EL (cell line): Measurements from ENCODE around the gene ERVH48-1.
"Not testable (repeated sequence)": the region's sequence is repeated elsewhere in the genome, so short reads cannot be mapped to it uniquely, and the experiment has no call there.

Experiments used
- DNase-seq: peaks from one replicate; pipeline ENCODE4 v3.0.0-alpha.2; 2016

ERVH48-1 gene

DNA sequence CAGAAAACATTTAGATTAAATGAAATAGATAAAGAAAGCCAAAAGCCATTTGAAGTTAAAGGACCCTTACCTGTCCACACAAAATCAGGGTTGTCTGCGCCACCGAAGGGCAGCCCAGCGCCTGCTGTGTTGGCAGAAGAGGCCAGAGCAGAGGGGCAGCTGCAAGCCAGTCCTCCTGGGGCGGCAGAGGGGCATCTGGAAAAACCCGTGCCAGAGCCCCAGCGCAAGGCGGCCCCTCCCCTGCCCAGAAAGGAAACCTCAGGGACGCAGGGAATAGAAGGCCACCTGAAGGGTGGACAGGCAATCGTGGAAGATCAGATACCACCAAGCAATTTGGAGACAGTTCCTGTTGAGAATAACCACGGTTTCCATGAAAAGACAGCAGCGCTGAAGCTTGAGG lies 21.6 kb downstream of the ERVH48-1 start:
- no peak for DNase-seq

DNA sequence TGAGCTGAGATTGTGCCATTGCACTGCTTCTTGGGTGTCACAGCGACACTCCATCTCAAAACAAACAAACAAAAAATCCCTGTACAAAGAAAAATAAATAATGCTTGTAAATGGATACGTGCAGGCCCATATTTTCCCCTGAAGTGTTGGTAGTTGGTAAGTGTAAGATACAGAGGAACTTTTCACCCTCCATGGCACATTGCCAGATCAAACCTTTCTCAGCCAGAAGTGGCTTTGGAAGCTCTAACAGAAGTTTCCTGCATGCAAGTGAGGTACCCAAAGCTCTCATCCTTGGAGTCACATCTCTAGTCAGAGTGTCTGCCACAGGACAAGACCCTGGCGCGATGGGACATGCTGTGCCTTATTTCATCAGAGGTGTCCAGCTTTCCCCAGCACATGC lies 25.0 kb downstream of the ERVH48-1 start:
- no peak for DNase-seq

DNA sequence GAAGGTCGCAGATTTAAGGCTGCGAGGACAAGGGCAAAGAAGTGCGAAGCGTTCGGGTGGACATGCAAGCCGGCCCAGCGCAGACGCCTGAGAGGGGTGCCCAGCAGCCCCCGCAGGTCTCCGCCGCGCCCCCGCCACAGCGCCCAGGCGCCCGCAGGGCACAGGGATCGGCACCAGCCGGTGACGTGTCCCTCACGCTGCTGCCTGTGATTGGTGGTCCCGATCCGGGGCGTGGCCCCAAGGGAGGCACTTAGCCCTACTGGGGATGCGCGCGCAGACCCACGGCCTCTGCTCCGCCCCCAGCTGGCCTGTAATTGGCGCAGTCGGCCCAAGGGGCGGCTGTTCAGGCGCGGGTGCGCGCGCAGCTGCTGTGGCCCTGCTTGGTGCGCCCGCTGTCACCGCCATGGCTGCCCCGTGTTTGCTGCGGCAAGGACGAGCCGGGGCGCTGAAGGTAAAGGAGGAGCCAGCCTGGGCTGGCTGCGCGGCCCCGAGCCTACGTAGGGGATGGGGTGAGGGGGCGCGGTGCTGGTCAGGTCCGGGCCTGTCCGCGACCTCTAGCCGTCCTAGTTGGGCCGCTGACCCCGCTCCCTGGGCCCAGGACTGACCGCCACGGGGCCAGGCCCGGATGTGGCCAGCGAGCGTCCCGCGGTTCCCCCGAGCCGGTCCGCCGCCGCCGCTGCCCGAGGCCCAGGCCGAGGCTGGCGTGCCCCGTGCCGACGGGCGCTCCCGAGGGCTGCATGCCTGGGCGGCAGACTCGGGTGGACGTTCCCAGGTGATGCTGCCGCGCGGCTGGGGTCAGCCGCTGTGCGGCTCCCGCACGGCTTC lies 32.3 kb downstream of the ERVH48-1 start, which contains the start of gene NDUFV3:
Gene NDUFV3 (plus strand): TSS at position 379 of the 825 bp plus-strand sequence. CDS start 25 bp downstream, at position 404.
- DNase-seq = peak; percentile 99

DNA sequence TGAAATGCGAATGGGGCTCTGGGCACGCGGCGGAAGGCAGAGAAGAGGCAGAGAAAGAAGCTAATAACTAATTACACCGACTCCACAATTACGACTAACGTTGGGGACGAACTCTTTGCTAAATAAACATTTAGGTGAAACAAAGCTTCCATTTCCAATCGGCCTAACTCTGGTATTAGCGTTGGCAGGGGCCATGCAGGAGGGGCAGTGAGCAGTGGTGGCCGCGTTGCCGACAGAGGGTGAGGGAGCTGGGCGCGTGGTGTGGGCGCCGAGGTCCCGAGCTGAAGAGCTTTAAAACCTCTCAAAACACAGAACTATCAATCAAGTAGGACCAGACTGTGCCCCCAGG lies 32.9 kb downstream of the ERVH48-1 start:
- no peak for DNase-seq

DNA sequence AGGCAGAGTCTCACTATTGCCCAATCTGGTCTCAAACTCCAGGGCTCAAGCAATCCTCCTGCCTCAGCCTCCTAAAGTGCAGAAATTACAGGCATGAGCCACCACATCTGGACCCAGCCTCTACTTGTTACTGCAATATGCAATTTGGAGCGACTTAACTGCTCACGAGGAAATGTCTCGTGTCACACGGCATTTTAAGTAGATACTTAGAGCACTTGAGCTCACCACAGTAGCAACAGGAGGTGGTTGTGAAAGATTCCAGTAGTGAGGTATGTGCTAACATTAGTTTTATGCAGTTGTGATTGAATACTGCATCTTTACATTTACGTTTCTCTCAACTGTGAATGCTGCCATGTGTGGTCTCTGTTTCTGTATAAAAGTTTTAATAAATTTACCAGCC lies 38.1 kb downstream of the ERVH48-1 start:
- no peak for DNase-seq

DNA sequence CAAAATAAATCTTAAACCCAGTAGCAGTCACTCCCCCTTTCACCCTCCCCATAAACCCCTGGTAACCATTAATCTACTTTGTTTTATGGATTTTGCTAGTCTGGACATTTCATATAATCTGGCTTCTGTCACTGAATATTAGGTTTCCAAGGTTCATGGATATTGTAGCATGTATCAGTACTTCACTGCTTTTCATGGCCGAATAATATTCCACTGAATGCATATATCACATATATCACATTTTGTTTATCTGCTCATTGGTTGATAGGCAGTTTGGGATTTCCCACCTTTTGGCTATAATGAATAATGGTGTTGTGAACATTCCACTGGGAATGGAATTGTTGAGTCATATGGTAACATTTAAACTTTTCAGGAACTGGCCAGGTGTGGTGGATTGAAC lies 41.5 kb downstream of the ERVH48-1 start:
- no peak for DNase-seq

DNA sequence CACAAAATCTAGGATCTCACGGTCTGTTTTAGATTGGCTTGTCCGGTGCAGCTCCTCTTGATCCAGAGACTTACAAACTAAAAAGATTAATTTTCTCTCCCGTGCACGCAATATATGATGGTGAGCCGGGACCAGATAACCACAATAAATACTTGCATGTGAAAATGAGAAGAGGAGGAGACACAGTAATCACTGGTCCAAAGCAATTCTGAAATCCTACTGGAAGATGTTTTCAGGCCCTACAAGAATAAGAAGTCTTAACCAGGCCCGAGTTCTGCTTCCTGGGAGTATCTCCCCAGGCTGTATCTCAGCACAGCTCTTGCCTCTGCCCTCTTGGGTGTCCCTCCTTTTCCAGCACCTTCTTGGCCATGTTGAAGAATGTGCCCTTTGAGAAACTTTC lies 45.1 kb downstream of the ERVH48-1 start:
- no peak for DNase-seq

DNA sequence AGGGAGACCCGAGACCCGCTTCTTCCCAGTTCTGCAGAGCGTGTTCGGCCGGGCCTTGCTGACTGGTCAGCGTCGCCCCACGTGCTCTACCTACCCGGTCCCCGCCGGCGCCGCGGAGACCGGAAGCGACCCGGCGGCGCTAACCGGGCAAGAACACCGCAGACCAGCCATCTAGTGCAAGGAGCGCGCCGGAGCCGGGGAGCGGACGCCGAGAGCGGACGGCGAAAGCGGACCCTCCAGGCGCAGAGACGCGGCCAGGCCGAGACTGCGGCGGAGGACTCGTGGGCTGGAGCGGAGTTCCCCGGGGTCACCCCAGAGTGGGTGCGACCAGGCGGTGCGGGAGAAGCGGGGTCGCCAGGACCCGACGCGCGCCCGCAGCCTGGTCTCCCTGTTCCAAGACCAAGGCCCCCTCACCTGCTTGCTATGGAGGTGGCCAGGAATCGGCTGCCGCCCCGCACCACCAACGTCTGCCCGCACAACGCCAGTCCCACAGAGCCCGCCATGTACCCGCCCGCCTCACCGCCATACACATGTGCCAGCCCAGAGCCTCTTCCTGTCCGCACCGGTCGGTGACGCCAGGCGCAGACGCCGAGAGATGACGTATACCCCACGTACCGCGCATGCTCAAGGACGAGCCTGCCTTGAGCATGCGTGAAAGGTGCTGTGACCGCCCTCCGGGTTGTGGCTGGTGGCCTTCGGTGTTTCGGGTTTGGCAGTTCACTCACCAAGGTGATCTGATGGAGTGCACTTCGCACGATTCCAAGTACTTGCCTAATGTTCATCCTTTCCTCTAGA lies 46.2 kb downstream of the ERVH48-1 start, which contains the start of gene WDR4:
Gene WDR4 (minus strand): TSS at position 547 of the 795 bp plus-strand sequence. CDS start 44 bp downstream, at position 503.
- DNase-seq = peak; percentile 98

DNA sequence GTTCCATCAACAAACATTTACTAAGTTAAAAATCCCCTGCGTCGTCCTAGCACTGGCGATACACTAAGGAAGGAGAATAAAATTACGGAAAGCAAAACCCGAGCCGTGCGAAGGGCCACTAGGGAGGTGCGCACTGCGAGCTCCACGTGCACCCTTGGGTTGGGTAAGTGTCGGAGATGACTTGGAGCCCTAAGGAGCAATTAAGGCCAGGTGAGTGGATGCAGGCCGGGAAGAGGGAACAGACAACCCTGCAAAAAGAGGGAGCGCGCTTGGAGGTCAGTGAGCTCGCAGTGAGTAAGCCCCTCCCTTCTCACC lies 46.8 kb downstream of the ERVH48-1 start:
- no peak for DNase-seq

DNA sequence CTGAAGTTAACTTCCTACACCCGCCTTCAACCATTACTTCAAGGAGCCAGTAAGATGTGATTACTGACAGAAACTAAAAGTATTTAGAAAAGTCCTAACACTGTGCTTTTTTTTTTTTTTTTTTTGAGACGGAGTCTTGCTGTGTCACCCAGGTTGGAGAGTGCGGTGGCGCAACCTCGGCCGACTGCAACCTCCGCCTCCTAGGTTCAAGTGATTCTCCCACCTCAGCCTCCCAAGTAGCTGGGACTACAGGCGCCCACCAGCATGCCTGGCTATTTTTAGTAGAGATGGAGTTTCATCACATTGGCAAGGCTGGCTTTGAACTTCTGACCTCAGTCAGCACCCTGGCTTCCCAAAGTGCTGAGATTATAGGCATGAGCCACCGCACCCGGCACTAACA lies 49.6 kb downstream of the ERVH48-1 start:
- not testable (repeated sequence) for DNase-seq

DNA sequence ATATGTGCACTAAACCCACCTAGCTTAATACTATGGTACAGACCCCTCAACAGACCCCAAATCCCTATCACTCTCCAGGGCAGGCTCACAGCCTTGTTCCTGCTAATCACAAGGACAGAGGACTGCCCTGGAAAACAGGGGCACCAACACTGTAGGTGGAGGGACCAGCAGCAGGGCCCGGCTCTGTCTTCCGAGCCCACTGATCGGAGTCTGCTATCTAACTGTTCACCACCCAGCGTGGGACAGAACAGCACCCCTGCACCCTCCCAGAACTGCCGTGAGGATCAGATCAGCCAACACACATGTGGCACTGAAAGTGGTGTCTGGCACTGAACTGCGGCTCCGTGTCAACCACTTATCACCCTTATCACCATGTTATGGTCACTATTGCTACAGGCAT lies 52.3 kb downstream of the ERVH48-1 start:
- no peak for DNase-seq

DNA sequence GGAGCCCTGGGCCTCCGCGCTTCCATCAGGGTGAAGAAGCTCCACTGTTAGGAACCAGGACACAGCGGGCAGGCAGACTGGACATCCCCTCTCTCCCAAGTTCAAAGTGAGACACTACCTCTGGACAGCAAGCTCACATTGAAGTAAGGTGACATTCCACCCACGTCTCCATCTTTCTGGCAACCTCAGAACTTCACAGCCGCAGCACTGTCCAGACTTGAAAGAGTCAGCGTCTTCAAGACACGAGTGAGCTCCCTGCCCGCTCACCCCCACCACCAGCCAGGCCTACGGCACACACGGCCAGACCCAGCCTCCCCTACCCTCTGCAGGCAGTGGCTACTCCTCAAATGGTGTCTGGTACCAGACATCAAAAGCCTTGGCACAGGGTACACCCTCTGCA lies 57.2 kb downstream of the ERVH48-1 start:
- DNase-seq = no peak
